Thyroid gland (tissue), 4 donors: Measurements from ENCODE around the gene SIK3. TPM values are rescaled to one million over a fixed set of nuclear protein-coding genes. Genes with fewer than 3 reads are reported as not detected.

Source experiments
- DNase-seq, 2 donors: peaks; one replicate each; pipeline ENCODE4 v3.0.0-alpha.2; 2019
- H3K27ac ChIP-seq, 3 donors: fragments of 200-600 bp; sonication (generic); 1 replicate in 2 of 3; 2 replicates in 1 of 3; pipeline ENCODE4 v1.5.1; 2016 to 2019; ENCODE audit warnings: mild to moderate bottlenecking in 1 of 3, moderate library complexity in 1 of 3
- H3K27me3 ChIP-seq: fragments of 200-600 bp; sonication (generic); one replicate; pipeline ENCODE4 v1.5.1; 2019
- H3K36me3 ChIP-seq, 2 donors: fragments of 200-600 bp; sonication (generic); one replicate each; pipeline ENCODE4 v1.5.1; 2016 to 2019
- H3K4me1 ChIP-seq, 2 donors: fragments of 200-600 bp; sonication (generic); one replicate each; pipeline ENCODE4 v1.5.1; 2017 to 2019
- H3K4me3 ChIP-seq, 3 donors: fragments of 200-600 bp; sonication (generic); replicated peaks in 1 of 3; 1 replicate in 2 of 3; 2 replicates in 1 of 3; pipeline ENCODE4 v1.5.1; 2016; ENCODE audit warnings: mild to moderate bottlenecking in 1 of 3
- H3K9me3 ChIP-seq: fragments of 200-600 bp; sonication (generic); one replicate; pipeline ENCODE4 v1.5.1; 2017
- POLR2A ChIP-seq, 2 donors: fragments of 450-650 bp; IDR thresholded peaks; one replicate each; pipeline ENCODE4 v1.6.1; 2017; ENCODE audit warnings: antibody characterized with exemption in 2 of 2, mild to moderate bottlenecking in 2 of 2, moderate library complexity in 1 of 2
- WGBS, 2 donors: methylation state at CpG; one replicate each; pipeline ENCODE4 v1.1.5; 2017; 5-methylcytosine and 5-hydroxymethylcytosine counted together
- intact Hi-C: fragments of 100-400 bp; cut with DNase I; formaldehyde crosslinking; loops from one replicate; pipeline ENCODE4 v1.15.1; 2023
- total RNA-seq, 4 donors: library from RNA; depleted of rRNA; stranded (reverse); fragments of >200 nt; gene quantifications; one replicate each; pipeline ENCODE4 v1.2.3, GENCODE V29; 2016
- TF ChIP-seq, protein P1 (sequence below), 6 experiments: fragments of 200-600 bp in 3 of 6; fragments of 450-650 bp in 3 of 6; sonication (generic) in 3 of 6; IDR thresholded peaks; one replicate each; pipeline ENCODE4 v1.5.1; 2016 to 2019; ENCODE audit warnings: antibody characterized with exemption in 6 of 6, mild to moderate bottlenecking in 2 of 6, inconsistent platforms in 1 of 6, moderate library complexity in 1 of 6

The SIK3 gene
- total RNA-seq, 4 donors from 2014 or later = 46.0 to 86.3 (median 71.9) TPM

GRCh38 chr11:116895048-116895757, 203.0 kb downstream of the SIK3 start:
- Histone ChIP-seq H3K27me3 (no peaks in the 10 kb centered on the region), H3K36me3 (peaks cover 7 to 10% of the 10 kb centered on the region in 2 donors), H3K27ac (peak overlapping the region in 2 of 3 donors; percentile 80 to 85), H3K9me3 (no peaks in the 10 kb centered on the region), H3K4me3 (no peak overlapping the region), H3K4me1 (peaks cover 13% of the 10 kb centered on the region in 2 donors)
- intact Hi-C loops = loop anchor here (10.0 kb wide), 1 partner anchor 90 kb away; no protein-coding TSS in a partner anchor
- TF ChIP-seq POLR2A (IDR thresholded peaks at IDR 0.05) = no peak
- TF ChIP-seq, protein P1, sequence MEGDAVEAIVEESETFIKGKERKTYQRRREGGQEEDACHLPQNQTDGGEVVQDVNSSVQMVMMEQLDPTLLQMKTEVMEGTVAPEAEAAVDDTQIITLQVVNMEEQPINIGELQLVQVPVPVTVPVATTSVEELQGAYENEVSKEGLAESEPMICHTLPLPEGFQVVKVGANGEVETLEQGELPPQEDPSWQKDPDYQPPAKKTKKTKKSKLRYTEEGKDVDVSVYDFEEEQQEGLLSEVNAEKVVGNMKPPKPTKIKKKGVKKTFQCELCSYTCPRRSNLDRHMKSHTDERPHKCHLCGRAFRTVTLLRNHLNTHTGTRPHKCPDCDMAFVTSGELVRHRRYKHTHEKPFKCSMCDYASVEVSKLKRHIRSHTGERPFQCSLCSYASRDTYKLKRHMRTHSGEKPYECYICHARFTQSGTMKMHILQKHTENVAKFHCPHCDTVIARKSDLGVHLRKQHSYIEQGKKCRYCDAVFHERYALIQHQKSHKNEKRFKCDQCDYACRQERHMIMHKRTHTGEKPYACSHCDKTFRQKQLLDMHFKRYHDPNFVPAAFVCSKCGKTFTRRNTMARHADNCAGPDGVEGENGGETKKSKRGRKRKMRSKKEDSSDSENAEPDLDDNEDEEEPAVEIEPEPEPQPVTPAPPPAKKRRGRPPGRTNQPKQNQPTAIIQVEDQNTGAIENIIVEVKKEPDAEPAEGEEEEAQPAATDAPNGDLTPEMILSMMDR (IDR thresholded peaks at IDR 0.05) = peak in 1 of 6 experiments; percentile 15
- 65 to 71% methylated on average over 11 of the region's 11 CpGs for WGBS, 2 donors
- DNase-seq = no peak

DNA sequence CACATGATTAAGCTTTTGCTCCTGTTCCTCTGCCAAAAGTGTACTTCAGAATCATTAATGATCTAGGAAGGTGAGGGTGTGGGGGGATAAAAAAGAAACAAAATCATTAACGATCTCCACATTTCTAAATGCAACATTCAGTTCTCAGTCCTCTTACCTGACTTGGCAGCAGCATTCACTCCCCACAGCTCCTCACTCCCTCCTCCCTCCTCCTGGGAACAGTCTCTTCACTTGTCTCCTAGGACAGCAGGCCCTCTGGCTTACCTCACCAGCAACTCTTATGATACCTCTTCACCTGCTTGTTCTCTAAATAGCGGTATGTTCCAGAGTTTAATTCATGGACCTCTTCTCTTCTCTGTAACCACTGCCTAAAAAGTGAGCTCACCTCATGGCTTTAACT, 204.3 kb downstream of the SIK3 start:
- no peaks in the 10 kb centered on the region for H3K9me3 ChIP-seq
- no peak overlapping the region for H3K4me3 ChIP-seq
- TF ChIP-seq POLR2A (IDR thresholded peaks at IDR 0.05) = no peak
- TF ChIP-seq, protein P1 (IDR thresholded peaks at IDR 0.05) = no peak
- H3K4me1 ChIP-seq = peaks cover 13% of the 10 kb centered on the region in 2 donors
- peak; percentile 82 to 84 for DNase-seq
- no peaks in the 10 kb centered on the region for H3K27me3 ChIP-seq
- intact Hi-C loops = loop anchor here (10.0 kb wide), 1 partner anchor 91 kb away; no protein-coding TSS in a partner anchor
- H3K36me3 ChIP-seq = peaks cover 7 to 10% of the 10 kb centered on the region in 2 donors
- 33 to 37% methylated on average over 2 of the region's 2 CpGs for WGBS, 2 donors
- H3K27ac ChIP-seq = peak overlapping the region; percentile 80 to 85 (median 84)

- TF ChIP-seq, protein P1 (IDR thresholded peaks at IDR 0.05) = no peak
- no peak for TF ChIP-seq POLR2A (IDR thresholded peaks at IDR 0.05)
- Histone ChIP-seq H3K27me3 (no peaks in the 10 kb centered on the region), H3K27ac (peak overlapping the region; percentile 80 to 85 (median 84)), H3K9me3 (no peaks in the 10 kb centered on the region), H3K4me1 (peaks cover 13% of the 10 kb centered on the region in 2 donors), H3K4me3 (no peak overlapping the region), H3K36me3 (peaks cover 7 to 10% of the 10 kb centered on the region in 2 donors)
- WGBS, 2 donors = 65% methylated on average over 3 of the region's 3 CpGs
- intact Hi-C loops = loop anchor here (10.0 kb wide), 1 partner anchor 91 kb away; no protein-coding TSS in a partner anchor
- peak; percentile 45 to 59 for DNase-seq
Observed at GRCh38 chr11:116893437-116893836, 204.8 kb downstream of the SIK3 start.

GRCh38 chr11:116892374-116892773, 205.9 kb downstream of the SIK3 start:
- peaks cover 13 to 19% of the 10 kb centered on the region in 2 donors for H3K4me1 ChIP-seq
- H3K27me3 ChIP-seq = no peaks in the 10 kb centered on the region
- H3K4me3 ChIP-seq = no peak overlapping the region
- H3K27ac ChIP-seq = peak overlapping the region in 1 of 3 donors; percentile 85
- no peaks in the 10 kb centered on the region for H3K9me3 ChIP-seq
- intact Hi-C loops = loop anchor here (10.0 kb wide), 1 partner anchor 92 kb away; no protein-coding TSS in a partner anchor
- WGBS, 2 donors = 91 to 95% methylated on average over 2 of the region's 2 CpGs
- peaks cover 7 to 10% of the 10 kb centered on the region in 2 donors for H3K36me3 ChIP-seq
- no peak for TF ChIP-seq POLR2A (IDR thresholded peaks at IDR 0.05)
- TF ChIP-seq, protein P1 (IDR thresholded peaks at IDR 0.05) = no peak
- no peak for DNase-seq

- Histone ChIP-seq H3K4me3 (no peak overlapping the region), H3K27ac (no peak overlapping the region), H3K4me1 (peaks cover 13 to 20% of the 10 kb centered on the region in 2 donors), H3K36me3 (peaks cover 7 to 10% of the 10 kb centered on the region in 2 donors), H3K27me3 (no peaks in the 10 kb centered on the region), H3K9me3 (no peaks in the 10 kb centered on the region)
- TF ChIP-seq POLR2A (IDR thresholded peaks at IDR 0.05) = no peak
- TF ChIP-seq, protein P1 (IDR thresholded peaks at IDR 0.05) = no peak
- 98 to 99% methylated on average over 2 of the region's 2 CpGs for WGBS, 2 donors
- intact Hi-C loops = loop anchor here (10.0 kb wide), 1 partner anchor 93 kb away; no protein-coding TSS in a partner anchor
- DNase-seq = no peak
Observed at GRCh38 chr11:116891746-116892145, 206.5 kb downstream of the SIK3 start.
